ENCODE measurements around the gene OLIG3. TPM values are rescaled to one million over a fixed set of nuclear protein-coding genes. Genes with fewer than 3 reads are reported as not detected.

The OLIG3 gene
- total RNA-seq, 1 donor from 2014 or later, result not detected

GRCh38 chr6:137490006-137490905 is 3.9 kb downstream of the OLIG3 start:
- DNase-seq (ENCODE audit: low spot score in 2 of 2), result no peak
- Histone ChIP-seq H3K4me1 (peaks cover 0 to 7% of the 10 kb centered on the region in 2 donors), H3K4me3 (no peak overlapping the region), H3K27ac (no peak overlapping the region), H3K36me3 (no peaks in the 10 kb centered on the region), H3K9me3 (no peaks in the 10 kb centered on the region), H3K27me3 (peaks cover 19% of the 10 kb centered on the region)
- intact Hi-C loops (cut with DNase I), result no loop called here
- TF ChIP-seq CTCF (IDR thresholded peaks at IDR 0.05), result no peak

DNA sequence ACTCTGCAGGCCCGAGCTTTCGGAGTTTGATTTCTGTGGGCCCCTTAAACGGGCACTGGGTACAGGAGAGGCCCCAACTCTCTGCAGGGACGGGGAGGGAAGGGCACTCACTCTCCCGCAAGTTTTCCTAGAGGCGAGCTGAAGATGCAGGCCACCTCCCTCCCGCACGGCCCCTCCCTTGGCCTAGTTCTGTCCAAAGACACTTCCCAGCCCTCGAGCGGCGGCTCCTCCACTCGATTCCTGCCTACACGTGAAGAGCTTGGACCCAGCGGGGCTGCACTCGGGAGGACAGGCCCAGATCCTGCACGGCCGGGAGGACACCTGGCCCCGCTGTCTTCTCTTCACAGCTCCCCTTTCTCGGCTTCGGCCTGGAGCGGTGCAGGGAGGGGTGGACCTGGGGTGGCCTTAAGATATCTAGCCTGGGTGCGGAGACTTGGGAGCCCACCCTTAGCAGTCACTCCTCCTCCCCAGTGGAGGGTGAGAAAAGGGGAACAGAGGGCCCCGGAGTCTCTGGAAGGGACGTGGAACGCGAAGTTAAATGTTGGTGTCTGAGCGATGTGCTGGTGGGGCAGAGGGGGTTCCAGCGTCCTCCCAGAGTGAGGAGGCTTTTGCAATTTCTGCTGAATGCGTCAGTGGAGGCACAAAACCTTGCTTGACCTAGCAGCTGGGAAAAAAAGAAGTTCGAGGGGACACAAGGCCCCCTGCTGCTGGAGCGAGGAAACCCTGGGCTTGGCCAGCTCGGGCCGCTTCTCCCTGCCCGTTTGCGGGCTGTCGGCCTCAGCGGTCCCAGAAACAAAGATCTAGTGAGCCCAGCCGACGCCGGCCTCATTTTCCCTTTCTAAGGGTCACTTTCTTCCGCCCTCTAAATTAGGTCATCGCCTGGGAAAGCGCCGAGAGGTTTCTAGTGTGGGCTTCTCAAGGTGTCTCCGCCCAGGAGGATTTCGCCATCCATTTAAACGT is 4.9 kb downstream of the OLIG3 start:
- Histone ChIP-seq H3K27me3 (peaks cover 19% of the 10 kb centered on the region), H3K4me1 (peaks cover 0 to 4% of the 10 kb centered on the region in 2 donors), H3K4me3 (peak overlapping the region; percentile 21 to 26), H3K9me3 (no peaks in the 10 kb centered on the region), H3K36me3 (no peaks in the 10 kb centered on the region), H3K27ac (no peak overlapping the region)
- intact Hi-C loops (cut with DNase I), result no loop called here
- DNase-seq (ENCODE audit: low spot score in 2 of 2), result no peak
- TF ChIP-seq CTCF (IDR thresholded peaks at IDR 0.05), result no peak

- Histone ChIP-seq H3K36me3 (no peaks in the 10 kb centered on the region), H3K4me1 (peaks cover 0 to 4% of the 10 kb centered on the region in 2 donors), H3K4me3 (peak overlapping the region; percentile 21 to 26), H3K27ac (no peak overlapping the region), H3K9me3 (no peaks in the 10 kb centered on the region), H3K27me3 (peaks cover 19% of the 10 kb centered on the region)
- intact Hi-C loops (cut with DNase I), result no loop called here
- DNase-seq (ENCODE audit: low spot score in 2 of 2), result no peak
- no peak for TF ChIP-seq CTCF (IDR thresholded peaks at IDR 0.05)
These were observed 5.8 kb downstream of the OLIG3 start for GRCh38 chr6:137488150-137489045.

DNA sequence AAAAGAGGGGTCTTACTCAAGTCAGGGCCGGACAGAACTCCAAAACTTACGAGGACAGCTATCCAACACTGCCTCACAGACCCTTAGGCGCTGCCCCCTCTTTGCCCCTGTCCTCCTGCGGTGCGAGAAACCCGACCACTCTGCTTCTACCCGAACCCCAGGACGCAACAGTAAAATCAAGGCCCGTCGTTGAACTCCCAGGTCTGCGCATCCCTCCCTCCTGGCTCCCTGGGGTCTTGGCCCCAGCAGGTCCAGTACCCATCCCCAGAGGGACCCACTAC is 6.4 kb downstream of the OLIG3 start:
- no peaks in the 10 kb centered on the region for H3K4me1 ChIP-seq
- H3K9me3 ChIP-seq, result peaks cover 0 to under 1% of the 10 kb centered on the region in 2 donors
- no peak for DNase-seq (ENCODE audit: low spot score in 2 of 2)
- no peak overlapping the region for H3K4me3 ChIP-seq
- no peaks in the 10 kb centered on the region for H3K36me3 ChIP-seq
- no peak for TF ChIP-seq CTCF (IDR thresholded peaks at IDR 0.05)
- intact Hi-C loops (cut with DNase I), result no loop called here
- no peak overlapping the region for H3K27ac ChIP-seq
- peaks cover 15% of the 10 kb centered on the region for H3K27me3 ChIP-seq
